HepG2 (cell line): ENCODE measurements around the gene PDZD7. TPM values are rescaled to one million over a fixed set of nuclear protein-coding genes. Genes with fewer than 3 reads are reported as not detected.
A peak's percentile ranks its signal among the peaks of the same experiment; 100 is the strongest.

ENCODE experiments used
- ARHGAP35 ChIP-seq: sonication (generic); formaldehyde crosslinking; IDR thresholded peaks from 2 replicates; pipeline ENCODE4 v1.9.0; 2022; ENCODE audit warnings: mild to moderate bottlenecking, inconsistent platforms, moderate library complexity, missing genetic modification reagents, borderline replicate concordance
- ARID5B ChIP-seq: IDR thresholded peaks from 2 replicates; pipeline ENCODE4 v1.4.0; 2020; ENCODE audit warnings: mild to moderate bottlenecking, missing genetic modification reagents
- FOXA3 ChIP-seq: IDR thresholded peaks from 2 replicates; pipeline ENCODE4 v1.6.1; 2016; ENCODE audit warnings: missing genetic modification reagents, missing compliant biosample characterization
- JDP2 ChIP-seq: sonication (generic); formaldehyde crosslinking; IDR thresholded peaks from 2 replicates; pipeline ENCODE4 v1.8.1; 2022; ENCODE audit warnings: missing genetic modification reagents, borderline replicate concordance
- MIER3 ChIP-seq: IDR thresholded peaks from 2 replicates; pipeline ENCODE4 v1.6.1; 2016; ENCODE audit warnings: missing compliant biosample characterization, borderline replicate concordance
- MIXL1 ChIP-seq: IDR thresholded peaks from 2 replicates; pipeline ENCODE4 v1.6.1; 2016
- MYC ChIP-seq: sonication (generic); formaldehyde crosslinking; IDR thresholded peaks from 2 replicates; pipeline ENCODE4 v1.9.0; 2021; ENCODE audit warnings: missing genetic modification reagents, borderline replicate concordance
- MZF1 ChIP-seq: sonication (generic); formaldehyde crosslinking; IDR thresholded peaks from 2 replicates; pipeline ENCODE4 v1.8.1; 2023; ENCODE audit warnings: mild to moderate bottlenecking, missing genetic modification reagents, borderline replicate concordance
- REPIN1 ChIP-seq: sonication (generic); formaldehyde crosslinking; IDR thresholded peaks from 2 replicates; pipeline ENCODE4 v1.8.0; 2022; ENCODE audit warnings: missing genetic modification reagents, low read depth, mild to moderate bottlenecking, borderline replicate concordance
- RNF2 ChIP-seq: fragments of 450-650 bp; conservative IDR thresholded peaks from 2 replicates; pipeline ENCODE4 v1.6.1; 2016; ENCODE audit warnings: low read depth
- SMAD9 ChIP-seq: sonication (generic); formaldehyde crosslinking; IDR thresholded peaks from 2 replicates; pipeline ENCODE4 v1.5.1; 2020; ENCODE audit warnings: mild to moderate bottlenecking, missing genetic modification reagents
- STAT6 ChIP-seq: sonication (generic); formaldehyde crosslinking; IDR thresholded peaks from 2 replicates; pipeline ENCODE4 v1.4.0; 2020; ENCODE audit warnings: missing genetic modification reagents, mild to moderate bottlenecking, borderline replicate concordance
- ZNF10 ChIP-seq: sonication (generic); formaldehyde crosslinking; IDR thresholded peaks from 2 replicates; pipeline ENCODE4 v1.4.0; 2020; ENCODE audit warnings: mild to moderate bottlenecking, low read depth, missing genetic modification reagents, borderline replicate concordance
- ZNF121 ChIP-seq: sonication (generic); formaldehyde crosslinking; IDR thresholded peaks from 2 replicates; pipeline ENCODE4 v1.5.0; 2020; ENCODE audit warnings: mild to moderate bottlenecking, missing genetic modification reagents
- ZNF354B ChIP-seq: sonication (generic); formaldehyde crosslinking; IDR thresholded peaks from 2 replicates; pipeline ENCODE4 v1.8.0; 2022; ENCODE audit warnings: mild to moderate bottlenecking, missing genetic modification reagents
- ZNF567 ChIP-seq: sonication (generic); formaldehyde crosslinking; IDR thresholded peaks from 2 replicates; pipeline ENCODE4 v1.8.1; 2023; ENCODE audit warnings: mild to moderate bottlenecking, missing genetic modification reagents, borderline replicate concordance
- ZNF792 ChIP-seq: IDR thresholded peaks from 2 replicates; pipeline ENCODE4 v1.6.1; 2016
- ZNF839 ChIP-seq: sonication (generic); formaldehyde crosslinking; IDR thresholded peaks from 2 replicates; pipeline ENCODE4 v1.4.0; 2020; ENCODE audit warnings: missing genetic modification reagents, mild to moderate bottlenecking, borderline replicate concordance
- polyA plus RNA-seq, 8 experiments: library from polyadenylated mRNA; depleted of rRNA in 3 of 8; stranded (reverse) in 7 of 8; unstranded in 1 of 8; fragments of >200 nt; fragmentation: Illumina TruSeq in 4 of 8; extraction: Trizol in 4 of 8; gene quantifications; 2 replicates each; pipeline versions ENCODE4 v1.2.1 to v1.2.3, GENCODE V29; 2011 to 2016; ENCODE audit warnings: low read depth in 4 of 8, missing spikeins in 1 of 8, mixed read lengths in 1 of 8; ENCODE audit not compliant: insufficient read depth in 1 of 8
- total RNA-seq, 5 experiments: library from RNA; depleted of rRNA; stranded (reverse); fragments of >200 nt; fragmentation: Illumina TruSeq; extraction: Trizol; gene quantifications; 2 replicates each; pipeline ENCODE4 v1.2.3, GENCODE V29; 2016; ENCODE audit warnings: low read depth in 1 of 5
- TF ChIP-seq, protein P1 (sequence below): sonication (generic); formaldehyde crosslinking; IDR thresholded peaks from 2 replicates; pipeline ENCODE4 v1.4.0; 2020; ENCODE audit warnings: mild to moderate bottlenecking, missing genetic modification reagents, borderline replicate concordance

The PDZD7 gene
- total and polyA plus RNA-seq, 2 of the 13 experiments (the other 11 are each of a cell fraction or from before 2014, with no cell fraction given) = 0.58 to 0.73 TPM

- TF ChIP-seq STAT6 (CRISPR knock-in tag) (no peak), ARID5B (no peak), ZNF792 (peak; percentile 28; the same call in 1 of the 2 replicates), ZNF121 (CRISPR knock-in tag) (no peak), JDP2 (no peak), MYC (no peak), ZNF10 (CRISPR knock-in tag) (no peak), ZNF567 (CRISPR knock-in tag) (0 out of 2 replicates have a peak, but pooled peaks have one; percentile 25), MZF1 (no peak), MIER3 (CRISPR knock-in tag) (0 out of 2 replicates have a peak, but pooled peaks have one; percentile 17), REPIN1 (CRISPR knock-in tag) (no peak), MIXL1 (peak; percentile 26; the same call in 1 of the 2 replicates), ARHGAP35 (CRISPR knock-in tag) (0 out of 2 replicates have a peak, but pooled peaks have one; percentile 8), RNF2 (no peak), ZNF354B (CRISPR knock-in tag) (no peak), SMAD9 (CRISPR knock-in tag) (no peak), ZNF839 (CRISPR knock-in tag) (no peak), FOXA3 (CRISPR knock-in tag) (no peak)
- TF ChIP-seq, protein P1, sequence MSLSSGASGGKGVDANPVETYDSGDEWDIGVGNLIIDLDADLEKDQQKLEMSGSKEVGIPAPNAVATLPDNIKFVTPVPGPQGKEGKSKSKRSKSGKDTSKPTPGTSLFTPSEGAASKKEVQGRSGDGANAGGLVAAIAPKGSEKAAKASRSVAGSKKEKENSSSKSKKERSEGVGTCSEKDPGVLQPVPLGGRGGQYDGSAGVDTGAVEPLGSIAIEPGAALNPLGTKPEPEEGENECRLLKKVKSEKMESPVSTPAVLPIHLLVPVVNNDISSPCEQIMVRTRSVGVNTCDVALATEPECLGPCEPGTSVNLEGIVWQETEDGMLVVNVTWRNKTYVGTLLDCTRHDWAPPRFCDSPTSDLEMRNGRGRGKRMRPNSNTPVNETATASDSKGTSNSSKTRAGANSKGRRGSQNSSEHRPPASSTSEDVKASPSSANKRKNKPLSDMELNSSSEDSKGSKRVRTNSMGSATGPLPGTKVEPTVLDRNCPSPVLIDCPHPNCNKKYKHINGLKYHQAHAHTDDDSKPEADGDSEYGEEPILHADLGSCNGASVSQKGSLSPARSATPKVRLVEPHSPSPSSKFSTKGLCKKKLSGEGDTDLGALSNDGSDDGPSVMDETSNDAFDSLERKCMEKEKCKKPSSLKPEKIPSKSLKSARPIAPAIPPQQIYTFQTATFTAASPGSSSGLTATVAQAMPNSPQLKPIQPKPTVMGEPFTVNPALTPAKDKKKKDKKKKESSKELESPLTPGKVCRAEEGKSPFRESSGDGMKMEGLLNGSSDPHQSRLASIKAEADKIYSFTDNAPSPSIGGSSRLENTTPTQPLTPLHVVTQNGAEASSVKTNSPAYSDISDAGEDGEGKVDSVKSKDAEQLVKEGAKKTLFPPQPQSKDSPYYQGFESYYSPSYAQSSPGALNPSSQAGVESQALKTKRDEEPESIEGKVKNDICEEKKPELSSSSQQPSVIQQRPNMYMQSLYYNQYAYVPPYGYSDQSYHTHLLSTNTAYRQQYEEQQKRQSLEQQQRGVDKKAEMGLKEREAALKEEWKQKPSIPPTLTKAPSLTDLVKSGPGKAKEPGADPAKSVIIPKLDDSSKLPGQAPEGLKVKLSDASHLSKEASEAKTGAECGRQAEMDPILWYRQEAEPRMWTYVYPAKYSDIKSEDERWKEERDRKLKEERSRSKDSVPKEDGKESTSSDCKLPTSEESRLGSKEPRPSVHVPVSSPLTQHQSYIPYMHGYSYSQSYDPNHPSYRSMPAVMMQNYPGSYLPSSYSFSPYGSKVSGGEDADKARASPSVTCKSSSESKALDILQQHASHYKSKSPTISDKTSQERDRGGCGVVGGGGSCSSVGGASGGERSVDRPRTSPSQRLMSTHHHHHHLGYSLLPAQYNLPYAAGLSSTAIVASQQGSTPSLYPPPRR (CRISPR knock-in tag) = no peak
Measured at GRCh38 chr10:100986623-100986951, 44.3 kb downstream of the PDZD7 start (continued).
